ENCODE results near the gene ARAP1. TPM values are rescaled to one million over a fixed set of nuclear protein-coding genes. Genes with fewer than 3 reads are reported as not detected.

ARAP1 gene
- total RNA-seq, 2 donors from 2014 or later = 76.5 to 103 TPM

DNA sequence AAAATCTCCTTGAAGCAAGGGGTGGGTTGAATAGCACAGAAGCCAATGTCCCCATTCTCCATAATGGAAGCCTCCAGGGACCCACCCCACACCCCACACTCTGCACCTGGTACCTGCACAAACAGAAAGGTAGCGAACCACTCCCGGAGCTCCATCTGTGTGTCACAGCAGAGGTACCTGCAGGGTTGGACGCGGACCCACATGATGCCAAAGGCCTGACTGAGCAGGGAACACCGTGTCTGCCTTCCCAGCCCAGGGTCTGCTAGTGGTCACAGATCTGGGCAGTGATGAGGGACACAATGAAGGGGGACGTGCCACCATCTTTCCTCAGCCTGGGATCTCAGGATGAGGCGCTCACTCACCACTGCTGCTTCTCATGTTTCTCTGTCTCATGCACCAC is 64.9 kb downstream of the ARAP1 start:
- DNase-seq (ENCODE audit: low spot score) = no peak
- peaks cover 49% of the 10 kb centered on the region for H3K36me3 ChIP-seq
- no peaks in the 10 kb centered on the region for H3K27me3 ChIP-seq (replicated peaks; ENCODE audit: insufficient read depth)
- no peak overlapping the region for H3K4me3 ChIP-seq
- H3K4me1 ChIP-seq (ENCODE audit: control insufficient read depth in 1 of 2, low read depth in 2 of 2) = peaks cover 2 to 6% of the 10 kb centered on the region in 2 donors
- ATAC-seq (ENCODE audit: insufficient number of reproducible peaks, low FRiP score, low read depth) = no peak
- no peak overlapping the region for H3K27ac ChIP-seq
- TF ChIP-seq, protein P1, sequence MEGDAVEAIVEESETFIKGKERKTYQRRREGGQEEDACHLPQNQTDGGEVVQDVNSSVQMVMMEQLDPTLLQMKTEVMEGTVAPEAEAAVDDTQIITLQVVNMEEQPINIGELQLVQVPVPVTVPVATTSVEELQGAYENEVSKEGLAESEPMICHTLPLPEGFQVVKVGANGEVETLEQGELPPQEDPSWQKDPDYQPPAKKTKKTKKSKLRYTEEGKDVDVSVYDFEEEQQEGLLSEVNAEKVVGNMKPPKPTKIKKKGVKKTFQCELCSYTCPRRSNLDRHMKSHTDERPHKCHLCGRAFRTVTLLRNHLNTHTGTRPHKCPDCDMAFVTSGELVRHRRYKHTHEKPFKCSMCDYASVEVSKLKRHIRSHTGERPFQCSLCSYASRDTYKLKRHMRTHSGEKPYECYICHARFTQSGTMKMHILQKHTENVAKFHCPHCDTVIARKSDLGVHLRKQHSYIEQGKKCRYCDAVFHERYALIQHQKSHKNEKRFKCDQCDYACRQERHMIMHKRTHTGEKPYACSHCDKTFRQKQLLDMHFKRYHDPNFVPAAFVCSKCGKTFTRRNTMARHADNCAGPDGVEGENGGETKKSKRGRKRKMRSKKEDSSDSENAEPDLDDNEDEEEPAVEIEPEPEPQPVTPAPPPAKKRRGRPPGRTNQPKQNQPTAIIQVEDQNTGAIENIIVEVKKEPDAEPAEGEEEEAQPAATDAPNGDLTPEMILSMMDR (IDR thresholded peaks at IDR 0.05) = no peak
- H3K9me3 ChIP-seq = no peaks in the 10 kb centered on the region

DNA sequence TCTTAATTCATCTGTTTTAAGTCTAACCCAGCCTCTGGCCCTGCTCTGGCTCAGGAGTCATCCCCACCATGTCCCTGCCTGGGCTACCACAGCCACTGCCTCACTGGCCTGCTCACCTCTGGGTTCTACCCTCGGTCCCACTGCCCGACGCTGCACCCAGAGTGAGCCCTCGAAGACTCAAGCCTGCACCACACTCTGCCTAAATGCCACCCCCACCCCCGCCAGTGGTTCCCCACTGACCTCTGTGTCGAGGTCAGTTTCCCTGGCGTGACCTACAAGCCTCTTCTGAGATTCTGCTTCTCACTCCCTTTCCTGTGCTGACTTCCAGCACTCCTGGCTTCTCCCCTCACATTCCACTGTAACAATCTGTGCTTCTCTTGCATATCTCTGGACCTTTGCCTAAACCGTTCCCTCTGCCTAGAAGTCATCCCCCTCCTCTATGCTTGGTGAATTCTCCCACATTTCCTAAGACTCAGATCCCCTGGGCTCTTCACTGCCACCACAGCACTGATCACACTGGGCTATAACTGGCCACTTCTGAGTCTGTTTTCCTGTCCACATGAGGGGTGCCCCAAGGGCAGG is 65.5 kb downstream of the ARAP1 start:
- H3K9me3 ChIP-seq = no peaks in the 10 kb centered on the region
- TF ChIP-seq, protein P1 (IDR thresholded peaks at IDR 0.05) = no peak
- DNase-seq (ENCODE audit: low spot score) (no peak), ATAC-seq (ENCODE audit: insufficient number of reproducible peaks, low FRiP score, low read depth) (no peak)
- no peaks in the 10 kb centered on the region for H3K27me3 ChIP-seq (replicated peaks; ENCODE audit: insufficient read depth)
- H3K36me3 ChIP-seq = peaks cover 43% of the 10 kb centered on the region
- no peak overlapping the region for H3K4me3 ChIP-seq
- peaks cover 2 to 6% of the 10 kb centered on the region in 2 donors for H3K4me1 ChIP-seq (ENCODE audit: control insufficient read depth in 1 of 2, low read depth in 2 of 2)
- no peak overlapping the region for H3K27ac ChIP-seq

DNA sequence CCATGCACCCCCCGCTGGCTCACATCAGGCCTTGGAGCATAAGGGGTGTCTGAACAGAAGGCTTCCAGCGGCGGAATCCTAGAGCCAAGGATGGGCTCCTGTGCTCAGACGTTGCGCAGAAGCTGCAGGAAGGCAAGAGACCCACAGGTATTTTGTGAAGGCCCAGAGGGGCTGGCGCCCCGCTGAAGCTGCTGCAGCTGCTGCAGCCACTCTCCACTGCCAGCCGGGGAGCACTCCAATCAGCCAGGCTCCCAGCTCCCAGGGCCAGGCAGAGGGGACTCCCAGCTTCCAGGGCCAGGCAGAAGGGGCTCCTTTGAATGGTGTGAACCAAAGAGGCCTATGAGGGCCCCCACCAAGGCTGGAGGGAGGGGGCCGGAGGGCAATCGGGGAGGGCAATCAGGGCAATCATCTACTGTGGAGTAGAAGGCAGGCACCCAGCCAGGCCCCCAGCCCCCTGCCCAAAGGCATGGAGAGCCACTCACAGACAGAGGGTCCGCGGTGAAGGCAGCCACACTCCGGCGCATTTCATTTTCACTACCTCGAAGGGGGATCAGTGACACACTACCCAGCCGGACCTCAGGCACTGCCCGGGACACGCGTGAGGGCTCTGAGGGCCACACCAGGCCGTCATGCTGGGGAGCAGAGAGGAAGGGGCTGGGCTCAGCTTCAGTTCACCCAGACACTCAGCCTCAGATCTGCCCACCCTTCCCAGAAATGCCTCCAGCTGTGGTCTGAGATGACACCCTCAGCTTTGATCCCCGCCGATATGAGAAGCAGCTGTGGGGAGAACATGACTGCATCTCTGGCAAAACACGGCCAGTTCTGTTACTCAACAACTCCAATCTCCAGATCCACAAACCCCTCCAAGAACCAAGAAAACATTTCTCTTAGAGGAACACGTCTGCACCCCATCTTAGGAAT is 66.4 kb downstream of the ARAP1 start:
- peaks cover 2 to 6% of the 10 kb centered on the region in 2 donors for H3K4me1 ChIP-seq (ENCODE audit: control insufficient read depth in 1 of 2, low read depth in 2 of 2)
- ATAC-seq (ENCODE audit: insufficient number of reproducible peaks, low FRiP score, low read depth) = no peak

DNA sequence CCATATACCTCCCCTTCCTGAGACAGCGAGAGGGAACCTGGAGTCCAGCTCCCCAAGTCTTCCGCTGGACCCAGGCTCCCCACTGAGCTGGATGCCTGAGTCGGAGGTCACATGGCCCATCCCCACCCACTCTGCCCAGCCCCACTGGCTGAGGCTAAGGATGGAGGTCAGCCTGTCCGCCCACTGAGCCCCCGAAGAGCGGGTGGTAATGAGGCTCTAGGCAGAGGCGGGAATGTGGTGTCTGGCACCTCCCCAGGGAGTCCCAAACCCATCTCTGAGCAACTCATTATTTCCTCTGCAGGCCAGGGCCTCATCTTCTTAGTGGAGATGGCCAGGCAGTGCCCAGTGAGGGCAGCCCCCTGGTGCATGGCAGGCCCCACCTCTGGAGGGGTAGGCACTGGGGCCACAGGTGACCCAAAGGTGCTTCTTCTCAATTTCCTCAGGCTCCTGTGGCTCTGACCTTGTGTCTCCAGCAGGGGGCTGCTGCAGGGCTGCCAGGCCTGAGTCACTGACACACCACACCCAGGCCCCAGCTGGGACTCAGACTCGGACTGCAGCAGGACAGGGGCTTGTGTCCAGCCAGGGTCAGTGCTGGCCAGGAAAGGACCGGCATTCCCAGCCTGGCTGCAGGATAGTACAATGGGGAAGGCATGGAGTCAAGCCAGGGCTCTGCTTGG is 67.8 kb downstream of the ARAP1 start:
- H3K4me1 ChIP-seq (ENCODE audit: control insufficient read depth in 1 of 2, low read depth in 2 of 2) = peaks cover 2 to 6% of the 10 kb centered on the region in 2 donors
- H3K27ac ChIP-seq = no peak overlapping the region

More for the DNA sequence above, 66.4 kb downstream of the ARAP1 start:
- Histone ChIP-seq H3K9me3 (no peaks in the 10 kb centered on the region), H3K36me3 (peaks cover 34% of the 10 kb centered on the region), H3K27ac (no peak overlapping the region), H3K27me3 (replicated peaks; ENCODE audit: insufficient read depth) (no peaks in the 10 kb centered on the region), H3K4me3 (no peak overlapping the region)
- TF ChIP-seq, protein P1 (IDR thresholded peaks at IDR 0.05) = no peak
- DNase-seq (ENCODE audit: low spot score) = no peak

More for the DNA sequence above, 67.8 kb downstream of the ARAP1 start:
- TF ChIP-seq, protein P1 (IDR thresholded peaks at IDR 0.05) = peak; percentile 57
- Histone ChIP-seq H3K27me3 (replicated peaks; ENCODE audit: insufficient read depth) (no peaks in the 10 kb centered on the region), H3K4me3 (no peak overlapping the region), H3K9me3 (no peaks in the 10 kb centered on the region), H3K36me3 (peaks cover 30% of the 10 kb centered on the region)
- ATAC-seq (ENCODE audit: insufficient number of reproducible peaks, low FRiP score, low read depth) = peak; percentile 46
- peak; percentile 21 for DNase-seq (ENCODE audit: low spot score)

Data from thoracic aorta (tissue), 2 donors.